ENCODE results near the gene ATXN1.

The ATXN1 gene

GRCh38 chr6:16696496-16696895 is 64.8 kb downstream of the ATXN1 start:
- no peak for DNase-seq

GRCh38 chr6:16694781-16695578 is 66.3 kb downstream of the ATXN1 start:
- peak; percentile 22 for DNase-seq

GRCh38 chr6:16691324-16691723 is 69.9 kb downstream of the ATXN1 start:
- no peak for DNase-seq

- DNase-seq, result no peak
Observed at GRCh38 chr6:16690608-16691142, 70.6 kb downstream of the ATXN1 start.

- DNase-seq, result no peak
Observed at GRCh38 chr6:16689788-16690607, 71.3 kb downstream of the ATXN1 start.

GRCh38 chr6:16688984-16689636 is 72.2 kb downstream of the ATXN1 start:
- DNase-seq, result no peak

- DNase-seq, result no peak
Observed at GRCh38 chr6:16688436-16688835, 72.8 kb downstream of the ATXN1 start.

GRCh38 chr6:16687045-16687444 is 74.2 kb downstream of the ATXN1 start:
- DNase-seq, result no peak

- DNase-seq, result peak; percentile 56
Observed at GRCh38 chr6:16684896-16685554, 76.2 kb downstream of the ATXN1 start.

- DNase-seq, result no peak
Observed at GRCh38 chr6:16684195-16684689, 77.0 kb downstream of the ATXN1 start.

GRCh38 chr6:16683641-16684194 is 77.5 kb downstream of the ATXN1 start:
- DNase-seq, result no peak

- DNase-seq, result no peak
Observed at GRCh38 chr6:16681260-16681873, 79.9 kb downstream of the ATXN1 start.

GRCh38 chr6:16679050-16679449 is 82.2 kb downstream of the ATXN1 start:
- DNase-seq, result no peak

- DNase-seq, result no peak
Observed at GRCh38 chr6:16677458-16677857, 83.8 kb downstream of the ATXN1 start.

GRCh38 chr6:16676978-16677377 is 84.3 kb downstream of the ATXN1 start:
- DNase-seq, result peak; percentile 20

- no peak for DNase-seq
Observed at GRCh38 chr6:16676376-16676775, 84.9 kb downstream of the ATXN1 start.

- DNase-seq, result no peak
Observed at GRCh38 chr6:16674801-16675392, 86.4 kb downstream of the ATXN1 start.

- DNase-seq, result no peak
Observed at GRCh38 chr6:16673011-16673797, 88.1 kb downstream of the ATXN1 start.

GRCh38 chr6:16671302-16672289 is 89.7 kb downstream of the ATXN1 start:
- DNase-seq, result no peak

Data from NK-92 treated with Interleukin-12 subunit alpha and Interleukin-12 subunit beta, amount 100 ng/mL, for 24 hours (cell line).